GM19240 (cell line): ENCODE measurements around the gene ATP5PB.

Experiments used
- DNase-seq: peaks from one replicate; pipeline ENCODE4 v3.0.0; 2011; ENCODE audit warnings: low spot score; ENCODE audit not compliant: insufficient read length

The ATP5PB gene, protein sequence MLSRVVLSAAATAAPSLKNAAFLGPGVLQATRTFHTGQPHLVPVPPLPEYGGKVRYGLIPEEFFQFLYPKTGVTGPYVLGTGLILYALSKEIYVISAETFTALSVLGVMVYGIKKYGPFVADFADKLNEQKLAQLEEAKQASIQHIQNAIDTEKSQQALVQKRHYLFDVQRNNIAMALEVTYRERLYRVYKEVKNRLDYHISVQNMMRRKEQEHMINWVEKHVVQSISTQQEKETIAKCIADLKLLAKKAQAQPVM

DNA sequence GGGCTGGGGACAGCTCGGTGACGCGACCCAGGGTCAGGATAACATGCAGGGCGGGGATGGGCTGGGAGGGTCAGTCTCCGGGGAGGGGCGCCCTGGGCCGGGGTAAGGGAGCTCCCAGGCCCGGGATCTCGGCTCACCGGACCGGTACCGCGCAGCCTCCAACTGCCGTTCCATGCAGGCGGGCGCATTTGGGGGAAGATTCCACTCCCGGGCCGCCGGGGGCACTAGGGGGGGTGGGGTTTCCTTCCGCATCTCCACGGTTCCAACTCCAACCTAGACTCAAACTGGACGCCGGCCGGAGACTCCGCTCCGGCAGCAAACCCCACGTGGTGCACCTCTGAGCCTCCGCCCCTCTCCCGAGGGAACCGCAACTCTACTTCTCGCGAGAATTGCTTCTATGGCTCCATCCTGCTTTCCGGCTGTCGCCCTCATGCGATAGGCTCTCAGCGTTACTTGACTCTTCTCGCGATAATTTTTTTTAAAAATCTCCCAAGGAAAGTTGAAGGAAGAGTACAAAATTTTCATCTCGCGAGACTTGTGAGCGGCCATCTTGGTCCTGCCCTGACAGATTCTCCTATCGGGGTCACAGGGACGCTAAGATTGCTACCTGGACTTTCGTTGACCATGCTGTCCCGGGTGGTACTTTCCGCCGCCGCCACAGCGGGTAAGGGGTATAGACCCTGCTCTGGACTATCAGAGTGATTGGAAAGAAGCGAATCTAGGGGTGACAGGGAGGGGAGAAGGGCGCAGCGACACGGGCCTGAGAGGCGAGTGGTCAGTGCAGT is at the start of gene ATP5PB, which contains the start of gene WDR77:
Gene ATP5PB, plus strand, starts transcription at position 547 of the 785 bp plus-strand sequence. Its CDS starts 78 bp downstream, at position 625.
Gene WDR77, minus strand, starts transcription at position 339 of the 785 bp plus-strand sequence. Its CDS starts 87 bp downstream, at position 252.
- peak; percentile 85 for DNase-seq

DNA sequence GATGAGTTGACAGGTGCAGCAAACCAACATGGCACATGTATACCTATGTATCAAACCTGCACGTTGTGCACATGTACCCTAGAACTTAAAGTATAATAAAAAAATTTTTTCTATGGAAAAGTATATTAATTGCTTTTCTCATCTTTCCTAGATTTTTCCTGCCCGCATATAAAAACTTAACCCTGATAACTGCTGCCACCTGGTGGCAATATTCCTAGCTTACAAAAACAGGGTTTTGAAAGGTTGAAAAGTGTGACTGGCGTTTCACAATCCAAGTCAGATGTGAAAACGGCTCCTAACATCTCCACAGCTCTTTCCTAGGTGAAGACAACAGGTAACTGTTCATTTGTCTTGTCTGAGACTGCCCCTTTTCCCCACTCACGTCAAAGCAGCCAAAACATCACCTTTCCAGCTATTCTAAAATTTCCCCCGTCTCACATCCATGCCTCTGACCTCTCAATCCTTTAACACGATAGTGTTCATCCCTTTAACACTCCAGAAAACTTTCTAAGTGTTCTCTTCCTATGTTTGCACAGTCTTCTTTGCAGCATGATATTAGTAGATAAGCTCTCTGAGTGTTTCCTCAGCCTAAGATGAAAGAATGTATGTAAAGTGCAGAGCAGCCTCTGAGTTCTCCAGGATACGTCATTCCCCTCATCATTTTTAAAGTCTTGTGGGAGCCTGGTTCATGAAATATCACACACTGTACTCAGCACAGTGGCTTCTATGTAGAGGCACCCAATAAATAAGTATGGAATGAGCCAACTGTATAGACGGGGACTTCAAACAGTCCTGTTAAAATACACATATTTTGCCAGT is 49.3 kb upstream of the ATP5PB start:
- peak; percentile 33 for DNase-seq

DNA sequence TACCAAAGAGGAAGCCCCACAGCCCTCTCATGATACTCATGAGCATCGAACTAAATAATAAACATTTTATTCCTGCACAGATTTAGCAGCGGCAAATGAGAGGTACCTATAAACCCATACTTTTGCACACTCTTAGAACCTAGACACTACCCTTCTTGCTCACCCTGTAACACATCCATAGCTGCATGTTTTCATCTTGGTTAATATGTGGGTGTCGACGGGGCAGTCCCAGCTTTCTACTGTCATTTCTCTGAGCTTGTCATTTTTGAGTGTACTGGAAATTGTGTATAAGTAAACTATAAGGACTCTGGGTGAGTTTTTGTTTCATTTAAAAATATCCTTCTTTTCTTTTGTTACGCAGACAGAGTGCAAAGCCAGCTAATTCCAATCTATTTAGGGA is 47.2 kb upstream of the ATP5PB start:
- DNase-seq, result no peak

DNA sequence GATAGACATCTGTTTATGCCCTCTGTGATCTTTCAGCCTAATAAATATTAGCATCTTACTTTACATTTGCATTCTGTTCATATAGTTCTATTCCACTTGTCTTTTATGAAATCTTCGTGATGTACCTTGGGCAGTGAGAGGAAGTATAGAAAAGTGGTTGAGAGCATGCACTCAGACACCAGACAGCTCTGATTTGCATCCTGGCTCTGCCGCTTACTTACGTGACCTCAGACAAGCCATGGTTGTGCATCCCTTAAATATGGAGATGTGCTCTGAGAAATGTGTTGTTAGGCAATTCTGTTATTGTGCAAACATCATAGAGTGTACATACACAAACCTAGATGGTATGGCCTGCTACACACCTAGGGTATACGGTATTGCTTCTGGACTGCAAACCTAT is 44.7 kb upstream of the ATP5PB start:
- DNase-seq, result no peak

DNA sequence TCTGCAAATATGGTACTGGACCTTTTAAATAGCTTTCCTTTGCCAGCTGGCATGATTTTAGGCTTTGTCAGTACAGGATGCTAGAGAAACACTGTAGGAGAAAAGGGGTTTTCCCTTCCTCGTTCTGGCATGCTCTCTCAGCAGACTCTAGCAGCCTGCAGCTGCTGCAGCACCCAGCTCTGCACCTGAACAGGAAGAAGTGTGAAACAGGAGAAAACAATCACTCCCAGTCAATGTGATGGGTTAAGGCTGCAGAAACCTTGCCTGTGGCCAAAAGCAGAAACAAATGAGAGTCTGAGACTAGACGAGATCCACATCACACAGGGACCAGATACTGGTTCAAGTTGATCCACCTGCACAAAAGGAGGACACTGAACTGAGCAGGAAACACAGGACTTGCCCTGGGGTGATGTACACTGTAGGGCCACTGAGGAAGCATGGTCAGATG is 42.9 kb upstream of the ATP5PB start:
- DNase-seq, result peak; percentile 66

DNA sequence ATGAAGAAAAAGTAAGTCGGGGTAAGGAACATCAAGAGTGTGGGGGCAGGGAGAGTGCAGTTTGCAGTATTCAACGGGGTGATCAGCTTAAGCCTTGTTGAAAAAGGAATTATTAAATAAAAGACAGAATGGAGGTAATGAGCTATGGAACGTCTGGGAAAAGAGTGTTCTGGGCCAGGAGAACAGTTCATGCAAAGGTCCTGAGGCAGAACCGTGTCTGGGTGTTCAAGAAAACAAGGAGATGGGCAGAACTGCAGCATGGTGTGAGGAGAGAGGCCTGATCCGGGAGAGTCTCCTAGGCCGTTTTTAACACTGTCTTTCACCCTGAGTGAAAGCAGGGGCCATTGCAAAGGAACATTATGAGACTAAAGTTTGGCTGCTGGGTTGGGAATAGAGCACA is 42.0 kb upstream of the ATP5PB start:
- no peak for DNase-seq

DNA sequence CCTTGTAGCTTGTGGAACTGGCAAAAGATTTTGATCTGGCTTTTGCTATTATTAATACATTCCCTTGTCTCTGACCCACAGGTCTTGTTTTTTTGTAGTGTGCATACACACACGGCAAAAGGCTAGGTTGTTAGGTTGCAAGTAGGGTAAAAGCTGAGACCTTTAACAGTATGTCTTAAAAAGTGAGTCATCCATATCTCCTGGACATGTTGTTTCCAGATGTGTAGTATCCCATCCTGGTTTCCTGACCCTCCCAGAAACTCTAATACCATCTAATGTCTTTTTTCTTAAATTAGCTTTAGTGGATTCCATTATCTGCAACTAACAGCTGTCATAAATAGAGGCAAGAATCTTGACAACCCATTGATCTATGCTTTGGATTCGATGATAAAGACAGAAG is 36.4 kb upstream of the ATP5PB start:
- no peak for DNase-seq

DNA sequence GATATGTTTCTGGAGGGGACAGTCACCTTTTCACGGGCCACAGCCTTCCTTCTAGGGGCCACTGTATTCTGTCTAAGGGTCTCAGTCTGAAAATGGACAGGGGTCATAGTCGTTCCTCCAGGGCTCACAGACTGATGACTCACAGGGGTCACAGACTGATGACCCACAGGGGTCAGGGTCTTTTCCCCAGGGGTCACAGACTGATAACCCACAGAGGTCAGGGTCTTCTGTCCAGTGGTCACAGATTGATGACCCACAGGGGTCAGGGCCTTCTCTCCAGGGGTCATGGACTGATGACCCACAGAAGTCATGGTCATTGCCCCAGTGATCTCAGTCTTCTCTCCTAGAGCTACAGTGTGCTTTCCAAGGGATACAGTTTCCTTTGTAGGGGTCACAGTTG is 34.5 kb upstream of the ATP5PB start:
- no peak for DNase-seq

DNA sequence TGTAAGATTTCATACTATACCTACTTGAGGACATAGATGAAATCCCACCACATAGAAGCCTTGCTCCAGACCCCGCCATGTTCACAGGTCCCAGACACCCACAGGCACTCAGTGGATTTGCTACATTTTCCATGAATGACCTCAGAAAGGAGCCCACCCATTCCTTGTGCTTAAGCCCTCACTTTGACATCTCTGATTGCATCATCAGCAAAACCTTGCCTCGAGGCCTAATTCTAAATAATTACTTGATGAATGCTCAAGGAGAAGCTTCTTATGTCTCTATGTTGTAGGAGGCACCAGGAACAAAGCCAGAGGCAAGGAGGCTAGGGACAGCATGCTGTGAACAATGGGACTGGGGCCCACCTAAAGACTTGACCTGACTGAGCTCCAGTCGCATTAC is 33.8 kb upstream of the ATP5PB start:
- DNase-seq, result no peak

DNA sequence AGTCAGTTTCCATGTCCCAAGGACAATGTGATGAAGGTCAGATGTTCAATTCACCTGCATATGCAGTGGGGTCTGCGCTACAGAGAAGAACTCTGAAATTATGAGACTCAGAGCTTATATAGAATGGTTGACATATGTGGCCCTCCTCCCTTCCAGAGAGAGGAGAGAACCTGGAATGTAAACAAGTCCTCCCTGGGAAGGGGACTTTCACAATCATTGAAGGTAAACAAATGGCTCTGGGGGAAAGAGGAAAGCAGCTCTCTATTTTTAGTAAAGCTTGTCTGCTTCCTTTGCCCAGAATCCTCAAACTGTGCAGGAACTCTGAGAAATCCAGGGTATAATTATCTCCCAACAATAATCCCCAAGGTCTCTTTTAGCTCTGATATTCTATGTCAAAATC is 31.5 kb upstream of the ATP5PB start:
- no peak for DNase-seq

DNA sequence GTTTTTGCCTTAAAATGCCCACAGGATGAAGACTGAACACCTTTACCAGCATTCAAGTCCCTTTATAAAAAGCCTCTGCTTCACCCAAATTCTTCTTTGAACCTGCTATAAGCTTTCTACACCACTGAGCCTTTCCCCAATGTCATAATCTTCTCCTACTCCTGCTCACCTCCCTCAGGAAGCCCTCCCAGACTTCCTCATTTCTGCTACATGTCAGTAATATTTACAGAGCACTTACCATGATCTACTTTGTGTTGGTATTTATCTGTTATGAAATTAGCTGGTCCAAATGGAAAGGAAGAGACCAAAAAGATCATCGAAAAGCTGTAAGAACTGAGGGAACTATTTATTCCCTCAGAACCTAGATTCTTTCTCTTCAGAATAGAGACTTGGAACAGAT is 30.2 kb upstream of the ATP5PB start:
- DNase-seq, result no peak

DNA sequence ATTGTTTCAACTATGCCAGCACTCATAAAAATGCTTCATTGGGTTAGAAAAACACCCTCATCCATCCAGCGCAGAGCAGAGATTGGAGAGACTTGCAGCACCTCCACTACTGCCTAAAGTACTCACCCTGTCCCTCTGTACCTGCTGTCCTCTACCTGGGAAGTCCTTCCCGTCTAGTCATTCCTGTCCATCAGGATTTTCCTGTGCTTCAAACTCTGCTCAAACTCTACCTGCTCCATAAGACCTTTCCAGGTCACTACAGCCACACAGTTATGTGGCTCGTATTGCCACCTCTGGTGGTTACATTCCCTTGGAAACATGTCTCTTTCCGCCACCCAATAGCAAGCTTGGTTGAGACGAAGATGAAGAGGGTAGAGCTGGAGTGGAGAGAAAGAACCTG is 28.9 kb upstream of the ATP5PB start:
- no peak for DNase-seq

DNA sequence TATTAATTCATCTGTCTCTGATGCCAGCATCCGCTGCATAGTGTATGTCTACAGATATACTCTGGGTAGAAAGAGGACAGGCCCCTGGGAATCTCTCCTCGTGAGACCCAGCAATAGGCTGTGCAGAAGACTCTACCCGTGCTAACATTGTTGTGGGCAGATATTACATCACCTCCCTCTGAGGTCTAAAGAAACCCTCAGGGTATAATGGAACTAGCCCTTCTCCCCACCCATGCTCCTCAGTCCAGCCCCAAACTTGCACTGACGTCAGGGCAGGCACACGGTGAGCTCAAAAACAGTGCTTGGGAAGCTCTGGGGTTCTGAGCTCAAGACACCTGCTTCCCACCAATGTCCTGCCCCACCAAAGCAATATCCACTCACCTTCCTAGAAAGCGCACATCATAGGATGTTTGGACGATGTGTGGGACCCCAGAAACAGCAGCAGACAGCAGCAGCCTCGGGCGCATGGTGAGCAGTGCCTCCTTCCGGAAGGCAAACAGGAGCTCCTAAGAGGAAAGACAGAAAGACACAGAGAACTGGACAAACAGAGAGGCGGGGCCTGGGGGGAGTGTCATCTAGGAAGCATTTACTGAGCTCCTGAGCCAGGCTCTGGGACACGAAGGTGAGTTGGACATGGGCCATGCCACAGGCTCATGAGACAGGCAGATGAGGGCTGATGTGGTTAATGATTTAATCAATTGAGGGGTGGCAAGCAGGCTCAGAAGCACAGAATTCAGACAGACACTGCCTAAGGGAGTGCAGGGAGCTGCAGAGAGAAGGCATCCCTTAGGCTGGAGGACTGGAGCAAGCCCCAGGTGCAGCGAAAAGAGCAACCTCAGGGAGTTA is 26.5 kb upstream of the ATP5PB start:
- no peak for DNase-seq

DNA sequence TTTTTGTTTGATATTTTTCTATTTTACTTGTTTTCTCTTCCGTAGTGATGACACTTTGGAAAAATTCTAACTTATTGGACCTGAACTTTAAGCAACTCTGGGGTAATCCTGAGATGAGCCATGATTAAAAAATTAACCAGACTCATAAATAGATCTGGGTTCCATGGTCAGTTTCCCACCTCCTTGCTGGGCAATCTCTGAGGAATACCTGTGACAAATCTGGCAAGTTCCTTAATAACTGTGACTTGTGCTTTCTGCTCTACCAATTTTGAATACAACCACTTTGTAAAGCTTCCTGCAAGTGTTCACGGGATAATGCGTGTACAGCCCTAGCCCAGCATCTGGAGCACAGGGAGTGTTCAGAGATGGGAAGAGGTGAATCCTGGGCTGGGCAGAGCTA is 25.0 kb upstream of the ATP5PB start:
- no peak for DNase-seq

DNA sequence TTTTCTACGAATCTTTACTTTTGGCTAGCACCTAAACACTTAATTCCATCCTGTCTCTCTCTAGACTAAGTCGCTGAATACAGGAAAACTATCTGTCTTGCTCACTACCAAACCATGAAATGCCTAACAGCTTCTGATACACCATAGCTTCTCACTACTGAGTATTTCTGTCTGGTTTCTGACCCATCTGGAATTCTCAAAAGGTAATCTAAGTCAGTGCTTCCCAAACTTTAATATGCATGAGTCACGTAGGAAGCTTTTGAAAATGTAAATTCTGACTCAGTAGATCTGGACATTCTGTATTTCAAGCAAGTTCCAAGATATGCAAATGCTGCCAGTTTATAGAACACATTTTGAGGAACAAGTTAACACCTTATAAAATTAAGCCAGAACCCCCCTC is 12.5 kb upstream of the ATP5PB start:
- no peak for DNase-seq

DNA sequence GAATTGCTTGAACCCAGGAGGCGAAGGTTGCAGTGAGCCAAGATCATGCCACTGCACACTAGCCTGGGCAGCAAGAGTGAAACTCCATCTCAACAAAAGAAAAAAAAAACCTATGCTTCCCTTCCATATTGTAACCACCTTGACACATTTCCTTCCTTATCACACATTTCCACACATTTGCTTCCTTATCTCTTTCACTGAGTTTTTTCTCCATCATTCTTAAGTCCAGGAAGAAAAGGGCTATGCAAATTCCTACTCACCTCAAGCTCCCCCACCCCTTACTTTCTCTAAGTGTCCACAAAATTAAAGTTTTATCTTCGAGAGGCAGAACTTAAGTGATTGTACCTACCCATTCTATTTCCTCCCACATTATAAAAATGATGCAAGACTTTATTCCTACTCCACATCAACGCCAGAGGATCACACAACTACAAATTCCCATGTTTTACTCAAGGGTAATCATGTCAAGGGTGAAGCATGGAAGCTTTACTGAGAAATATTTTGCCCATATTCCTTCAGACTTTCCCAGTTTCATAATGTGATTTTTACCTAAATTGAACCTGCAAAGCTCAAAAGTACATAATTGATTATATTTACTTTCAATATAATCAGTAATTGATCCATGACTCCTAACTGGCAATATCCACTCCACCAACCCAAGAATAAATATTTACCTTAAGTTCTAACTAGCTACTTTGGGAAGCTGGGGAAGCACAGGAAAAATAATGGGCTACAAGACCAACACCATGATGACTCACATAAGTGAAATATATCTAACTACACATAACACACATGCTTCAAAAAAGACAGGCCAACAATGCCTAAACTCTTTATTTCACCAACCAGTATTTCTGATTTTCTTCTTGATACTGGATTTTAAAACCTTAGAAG is 9.6 kb upstream of the ATP5PB start:
- DNase-seq, result no peak

DNA sequence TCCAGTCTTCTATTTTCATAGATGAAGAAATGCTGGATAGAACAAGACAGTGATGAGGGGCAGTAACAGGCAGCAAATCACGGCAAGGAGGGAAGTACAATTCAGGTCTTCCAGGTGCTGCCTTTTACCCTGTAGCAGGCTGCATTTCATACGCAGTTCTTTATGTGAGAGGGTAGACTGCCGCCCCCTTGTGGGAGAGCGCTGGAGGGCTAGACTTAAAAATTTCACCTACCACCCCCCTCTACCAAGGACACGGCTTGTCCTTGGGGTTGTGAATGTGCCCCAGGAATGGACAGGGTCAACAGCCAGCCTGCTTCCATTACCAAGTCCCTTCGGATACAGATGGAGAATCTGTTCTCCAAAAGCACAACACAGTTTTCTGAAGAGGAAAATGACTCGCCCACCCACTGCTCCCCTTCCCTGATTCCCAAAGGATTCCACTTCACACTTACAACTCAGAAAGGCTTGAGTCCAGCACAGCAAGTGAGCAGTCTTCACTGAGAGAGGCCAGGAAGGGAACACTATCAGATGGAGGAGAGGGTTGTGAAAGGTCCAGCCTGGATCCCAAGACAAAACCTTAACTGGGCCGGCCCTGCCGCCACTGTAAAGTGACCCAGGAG is 7.6 kb upstream of the ATP5PB start:
- no peak for DNase-seq

DNA sequence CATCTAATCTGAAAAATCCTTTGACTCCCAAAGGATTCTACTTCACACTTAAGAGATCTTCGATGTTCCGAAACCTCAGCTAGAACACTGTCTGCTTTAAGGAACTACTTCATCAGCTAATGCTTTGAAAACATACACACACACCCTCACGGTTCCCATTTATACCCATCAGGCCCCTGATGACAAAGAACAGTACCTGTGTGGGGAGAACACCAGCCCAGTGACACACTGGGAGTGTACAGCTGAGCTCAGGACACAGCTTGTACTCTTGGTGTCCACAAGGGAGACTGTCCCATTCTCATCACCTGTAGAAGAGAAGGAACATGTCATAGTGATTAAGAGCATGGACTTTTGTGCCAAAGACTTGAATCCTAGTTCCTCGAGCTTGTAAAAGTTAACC is 6.8 kb upstream of the ATP5PB start:
- DNase-seq, result no peak

DNA sequence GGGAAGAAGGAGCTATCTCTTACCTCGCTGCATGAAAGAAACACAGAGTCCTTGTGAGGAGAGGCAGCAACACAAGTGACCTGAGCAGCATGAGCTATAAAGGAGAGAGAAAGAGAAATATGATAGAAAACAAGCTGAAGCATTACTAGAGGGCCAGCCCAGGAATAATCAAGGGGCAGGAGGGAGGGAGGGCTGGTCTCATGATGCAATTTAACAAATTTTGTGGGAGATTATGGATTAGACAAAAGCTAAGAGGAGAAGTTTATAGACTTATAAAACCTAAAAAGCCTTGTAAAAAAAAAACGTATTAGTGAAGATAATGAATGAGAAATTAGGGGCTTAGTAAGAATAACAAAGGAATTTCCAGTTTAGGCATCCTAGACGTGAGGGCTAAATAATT is 5.2 kb upstream of the ATP5PB start:
- DNase-seq, result no peak

DNA sequence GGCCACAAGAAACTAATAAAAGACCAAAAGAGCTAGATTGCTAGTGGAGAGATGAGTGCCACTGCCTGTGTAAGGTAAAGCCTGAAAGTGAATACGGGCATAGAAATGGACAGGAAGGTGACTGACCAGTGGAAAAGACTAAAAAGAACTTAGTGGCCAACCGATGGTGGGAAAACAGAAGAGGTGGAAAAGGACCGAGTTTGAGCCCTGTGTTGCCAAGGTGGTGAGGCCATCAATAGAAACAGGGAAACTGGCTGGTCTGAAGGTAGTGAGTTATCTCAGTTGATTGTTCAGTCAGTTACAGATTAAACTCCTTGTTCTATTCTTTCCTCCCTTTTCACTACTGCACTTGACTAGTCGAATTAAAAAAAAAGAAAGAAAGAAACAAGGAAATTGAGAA is 2.7 kb upstream of the ATP5PB start:
- DNase-seq, result no peak
